Activated CD8-positive, alpha-beta memory T cell treated with anti-CD3 and anti-CD28 coated beads for 36 hours (primary cell): ENCODE results near the gene RXFP3. TPM values are rescaled to one million over a fixed set of nuclear protein-coding genes. Genes with fewer than 3 reads are reported as not detected.

Experiments
- CTCF ChIA-PET: fragments of 350-600 bp; sonication (Branson Sonifier 250); formaldehyde crosslinking; loops from one replicate; lab custom pipeline; 2021; ENCODE audit warnings: antibody characterized with exemption; lab: Charles Lee
- POLR2A ChIA-PET: fragments of 350-600 bp; sonication (Branson Sonifier 250); formaldehyde crosslinking; loops from one replicate; lab custom pipeline; 2021; ENCODE audit warnings: antibody characterized with exemption; lab: Charles Lee
- total RNA-seq, 2 experiments: library from RNA; stranded (reverse); gene quantifications; one replicate each; pipeline ENCODE4 v1.2.3, GENCODE V29; 2021

The RXFP3 gene
- total RNA-seq, 2 experiments from 2014 or later = not detected

DNA sequence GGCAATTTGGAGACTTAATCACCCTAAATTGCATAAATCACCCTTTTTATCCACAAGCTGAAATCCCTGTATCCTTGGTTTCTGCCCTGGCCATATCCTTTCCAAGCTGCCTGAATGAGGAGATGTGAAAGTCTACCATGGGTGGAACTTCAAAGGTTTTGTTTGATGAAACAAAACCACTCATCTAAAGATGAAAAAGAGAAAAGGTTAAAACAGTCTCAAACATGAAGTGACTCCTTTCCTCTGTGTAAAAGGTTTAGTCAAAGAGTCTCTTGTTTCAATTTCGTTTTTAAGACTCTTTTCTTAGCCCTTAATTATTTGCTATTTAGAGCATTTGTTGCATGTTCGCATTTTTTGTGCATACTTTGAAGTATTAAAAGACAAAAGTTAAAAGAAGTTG is 37.1 kb downstream of the RXFP3 start:
- POLR2A ChIA-PET = no interaction called here
- CTCF ChIA-PET = no interaction called here

DNA sequence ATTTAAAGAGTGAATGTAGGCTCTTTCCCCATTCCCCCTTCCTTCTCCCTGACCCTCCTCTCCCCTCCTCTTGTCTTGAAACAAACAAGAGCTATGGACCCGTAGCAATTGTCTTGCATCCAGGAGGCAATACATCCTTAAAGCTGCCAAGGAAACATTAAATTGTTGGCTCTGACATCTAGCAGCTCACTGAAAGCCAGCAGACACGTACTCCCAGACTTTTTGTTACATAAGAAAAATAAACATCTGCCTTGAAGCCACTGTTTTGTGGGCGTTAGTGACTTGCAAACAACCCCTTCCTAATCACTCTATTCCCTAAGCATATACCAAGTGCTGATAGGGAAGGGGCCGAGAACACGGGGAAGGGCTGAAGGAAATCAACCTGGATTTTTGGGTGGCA is 39.7 kb downstream of the RXFP3 start:
- ChIA-PET POLR2A (no interaction called here), CTCF (no interaction called here)

DNA sequence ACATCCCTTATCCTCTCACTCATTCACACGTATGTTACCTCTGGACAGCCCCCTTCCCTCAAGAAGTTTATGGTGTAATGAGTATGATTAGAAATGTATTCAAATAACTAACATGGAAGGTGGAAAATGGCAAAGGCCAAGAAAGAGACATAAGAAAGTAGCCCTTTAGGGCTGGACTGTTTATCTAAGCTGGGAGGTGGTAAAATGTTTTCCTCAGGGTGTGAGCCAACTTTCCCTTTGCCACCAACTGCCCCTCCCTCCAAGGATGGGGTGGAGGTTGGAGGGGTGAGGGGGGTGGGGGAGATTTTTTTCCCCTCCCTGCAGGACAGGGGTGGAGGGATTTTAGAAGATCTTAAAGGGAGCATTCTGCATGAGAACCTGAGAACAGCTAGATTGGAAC is 40.1 kb downstream of the RXFP3 start:
- CTCF ChIA-PET = no interaction called here
- POLR2A ChIA-PET = no interaction called here

DNA sequence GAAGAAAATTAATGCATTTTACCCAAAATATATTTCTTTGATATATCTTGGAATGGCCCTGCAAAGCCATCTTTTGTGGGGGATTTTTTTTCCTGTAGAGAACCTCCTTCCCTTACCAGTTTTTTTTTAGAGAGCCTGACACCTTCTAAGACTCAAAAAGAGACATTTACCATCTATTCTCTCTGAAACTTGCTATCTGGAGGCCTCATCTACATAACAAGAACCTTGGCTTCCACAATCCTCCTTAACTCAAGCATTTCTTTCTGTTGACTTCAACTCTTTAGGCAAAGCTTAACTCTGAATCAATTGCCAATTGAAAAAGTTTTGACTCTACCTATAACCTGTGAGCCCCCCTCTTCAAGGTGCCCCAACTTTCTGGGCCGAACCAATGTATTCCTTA is 42.1 kb downstream of the RXFP3 start:
- ChIA-PET POLR2A (no interaction called here), CTCF (interaction anchor here (0.9 kb wide), 1 partner anchor 20 kb away, joined by 4 read pairs; no protein-coding TSS in a partner anchor)

DNA sequence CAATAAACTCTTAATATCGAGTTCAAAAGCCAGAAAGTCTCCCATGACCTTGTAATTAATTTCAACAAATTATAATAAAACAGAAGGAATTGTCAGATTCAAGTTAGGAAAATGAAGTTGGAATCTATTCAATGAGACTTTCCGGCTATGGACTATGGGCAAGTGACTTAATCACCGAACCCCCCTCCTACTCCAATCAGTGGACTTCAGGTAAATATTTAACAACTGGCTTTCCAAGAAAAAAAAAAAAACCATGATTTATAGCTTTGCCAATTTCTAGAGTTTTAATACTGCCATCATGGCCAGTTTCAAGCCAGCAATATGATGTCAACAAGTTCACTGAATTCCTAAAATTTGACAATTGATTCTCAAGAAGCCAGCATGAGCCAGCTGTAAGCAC is 43.8 kb downstream of the RXFP3 start:
- CTCF ChIA-PET = interaction anchor here (1.2 kb wide), 1 partner anchor 17 kb away, joined by 3 read pairs; no protein-coding TSS in a partner anchor

DNA sequence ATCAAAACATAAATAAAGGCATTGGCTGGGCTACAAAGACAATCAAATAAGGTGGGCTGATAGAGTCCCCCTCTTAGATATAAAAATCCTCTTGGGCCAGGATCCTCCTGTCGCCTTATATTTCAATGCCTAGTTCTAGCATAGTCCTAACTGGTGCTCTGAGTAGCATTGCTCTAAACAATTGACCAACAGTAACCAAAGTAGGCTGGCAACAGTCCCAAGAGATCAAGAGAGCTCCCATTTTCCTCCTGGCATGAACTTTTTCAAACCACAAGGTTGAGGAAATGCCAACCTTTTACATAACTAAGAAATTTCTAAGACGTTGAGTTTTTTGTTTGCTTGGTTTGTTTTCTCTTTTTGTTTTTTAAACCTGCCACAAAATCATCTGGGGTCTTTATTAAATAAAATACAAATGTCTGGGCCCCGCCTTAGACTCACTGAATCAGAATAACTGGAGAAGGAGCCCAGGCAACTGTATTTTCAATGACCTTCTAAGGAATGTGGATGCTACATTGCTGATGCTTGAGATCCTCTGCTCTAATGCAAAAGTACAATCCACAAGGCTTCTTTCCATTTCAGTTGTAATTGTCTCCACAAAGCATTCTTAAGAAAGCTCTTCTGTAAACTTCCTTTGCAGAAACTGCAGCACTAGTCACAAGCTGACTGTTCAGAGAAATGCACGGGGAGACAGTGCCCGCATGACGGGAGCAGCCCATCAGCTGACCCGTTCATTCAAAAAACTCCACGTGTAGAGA is 45.4 kb downstream of the RXFP3 start:
- POLR2A ChIA-PET = no interaction called here

More for the DNA sequence above, 43.8 kb downstream of the RXFP3 start:
- POLR2A ChIA-PET = no interaction called here

DNA sequence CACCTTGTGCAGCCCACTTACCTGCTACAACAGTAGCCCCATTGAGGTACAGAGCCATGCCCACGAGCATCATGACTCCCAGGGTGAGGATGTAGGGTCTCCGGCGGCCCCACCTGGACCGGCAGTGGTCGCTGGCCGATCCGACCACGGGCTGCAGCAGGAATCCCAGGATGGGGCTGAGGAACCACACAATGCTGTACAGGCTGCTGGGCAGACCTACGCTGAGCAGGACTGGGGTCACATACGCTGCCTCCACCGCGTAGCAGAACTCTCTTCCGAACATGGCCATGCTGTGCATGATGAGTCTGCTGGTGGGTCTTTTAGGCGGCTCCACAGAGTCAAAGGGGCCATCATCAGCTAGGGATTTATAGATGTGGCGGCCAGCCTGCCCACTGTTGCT is 48.0 kb downstream of the RXFP3 start:
- POLR2A ChIA-PET = no interaction called here

More for the DNA sequence above, 45.4 kb downstream of the RXFP3 start:
- CTCF ChIA-PET = no interaction called here

DNA sequence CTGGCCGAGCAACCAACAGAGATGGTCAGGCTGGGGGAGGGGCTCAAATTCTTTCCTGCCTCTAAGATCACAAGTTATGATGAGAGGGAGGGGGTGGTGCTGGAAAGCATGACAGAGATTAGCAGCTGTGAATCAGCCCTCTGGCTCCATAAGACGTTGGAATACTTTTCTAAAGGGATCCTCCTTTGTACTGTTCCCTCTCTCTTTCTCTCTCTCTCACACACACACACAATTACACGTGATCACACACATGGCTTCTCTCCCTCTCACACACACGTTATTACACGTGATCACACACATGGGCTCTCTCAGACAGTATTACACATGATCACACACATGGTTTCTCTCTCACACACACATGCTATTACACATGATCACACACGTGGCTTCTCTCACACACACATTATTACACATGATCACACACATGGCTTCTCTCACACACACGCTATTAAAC is 48.5 kb downstream of the RXFP3 start, which contains the start of gene SLC45A2:
TSS of gene SLC45A2 (minus strand) at position 23 of the 454 bp plus-strand sequence. CDS start 110 bp downstream, outside the sequence.
- CTCF ChIA-PET = no interaction called here
- POLR2A ChIA-PET = no interaction called here

More for the DNA sequence above, 48.0 kb downstream of the RXFP3 start:
- CTCF ChIA-PET = no interaction called here

DNA sequence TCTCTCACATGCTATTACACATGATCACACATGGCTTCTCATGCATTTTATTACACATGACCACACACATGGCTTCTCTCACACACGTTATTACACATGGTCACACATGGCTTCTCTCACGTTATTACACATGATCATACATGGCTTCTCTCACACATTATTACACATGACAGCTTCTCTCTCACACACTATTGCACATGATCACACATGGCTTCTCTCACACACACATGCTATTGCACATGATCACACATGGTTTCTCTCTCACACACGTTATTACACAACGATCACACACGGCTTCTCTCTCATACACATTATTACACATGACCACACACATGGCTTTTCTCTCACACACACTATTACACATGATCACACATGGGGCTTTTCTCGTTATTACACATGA is 49.3 kb downstream of the RXFP3 start:
- ChIA-PET POLR2A (no interaction called here), CTCF (no interaction called here)

Other genes starting within 250 kb of the RXFP3 start
- gene ADAMTS12, start 44.4 kb upstream of the RXFP3 start, total RNA-seq = not detected
- under 1 TPM in 1 of 2 experiments, not detected in 1; 0.27 TPM for gene SLC45A2, start 48.3 kb downstream of the RXFP3 start, total RNA-seq
- 10 to 100 TPM; 15.8 to 15.9 TPM for gene AMACR, start 71.7 kb downstream of the RXFP3 start, total RNA-seq
- 1 to 10 TPM in 1 of 2 experiments, under 1 TPM in 1; 0.92 to 1.3 TPM for gene C1QTNF3, start 106.8 kb downstream of the RXFP3 start, total RNA-seq